Esophagus squamous epithelium (tissue), 5 donors: ENCODE results near the gene TC2N. TPM values are rescaled to one million over a fixed set of nuclear protein-coding genes. Genes with fewer than 3 reads are reported as not detected.
A peak's percentile ranks its signal among the peaks of the same experiment; 100 is the strongest.

ENCODE experiments used
- DNase-seq: peaks from one replicate; lab custom pipeline; 2025; lab: John Stamatoyannopoulos, UW
- H3K27ac ChIP-seq, 4 donors: fragments of 200-600 bp; sonication (generic); one replicate each; pipeline ENCODE4 v1.5.1; 2016 to 2019; ENCODE audit warnings: mild to moderate bottlenecking in 1 of 4
- H3K27me3 ChIP-seq, 4 donors: fragments of 200-600 bp; sonication (generic); 1 replicate in 3 of 4; 2 replicates in 1 of 4; pipeline versions ENCODE4 v1.5.1 to v1.6.0; 2017 to 2021; ENCODE audit warnings: antibody characterized with exemption in 1 of 4
- H3K36me3 ChIP-seq, 3 donors: fragments of 200-600 bp; sonication (generic); one replicate each; pipeline ENCODE4 v1.5.1; 2016 to 2019
- H3K4me1 ChIP-seq, 3 donors: fragments of 200-600 bp; sonication (generic); one replicate each; pipeline ENCODE4 v1.5.1; 2017 to 2019
- H3K4me3 ChIP-seq, 4 donors: fragments of 200-600 bp; sonication (generic); 1 replicate in 3 of 4; 2 replicates in 1 of 4; pipeline ENCODE4 v1.5.1; 2016 to 2019; ENCODE audit warnings: mild to moderate bottlenecking in 2 of 4, moderate library complexity in 1 of 4
- H3K9me3 ChIP-seq, 3 donors: fragments of 200-600 bp; sonication (generic); one replicate each; pipeline ENCODE4 v1.5.1; 2016 to 2019
- CTCF ChIP-seq, 6 experiments: fragments of 450-650 bp in 4 of 6; fragments of 200-600 bp in 2 of 6; sonication (generic) in 2 of 6; IDR thresholded peaks; one replicate each; pipeline ENCODE4 v1.5.1; 2016 to 2019; ENCODE audit warnings: antibody characterized with exemption in 6 of 6, mild to moderate bottlenecking in 4 of 6, moderate library complexity in 4 of 6
- POLR2A ChIP-seq, 4 donors: fragments of 450-650 bp; IDR thresholded peaks; one replicate each; pipeline ENCODE4 v1.6.1; 2017; ENCODE audit warnings: antibody characterized with exemption in 4 of 4, mild to moderate bottlenecking in 4 of 4, moderate library complexity in 3 of 4
- whole genome bisulfite sequencing, 2 donors: methylation state at CpG; one replicate each; pipeline ENCODE4 v1.1.5; 2018; 5-methylcytosine and 5-hydroxymethylcytosine counted together
- intact Hi-C: fragments of 100-400 bp; cut with DNase I; formaldehyde crosslinking; loops from one replicate; pipeline ENCODE4 v1.15.0; 2022
- total RNA-seq, 4 donors: library from RNA; depleted of rRNA; stranded (reverse); fragments of >200 nt; gene quantifications; one replicate each; pipeline ENCODE4 v1.1.0, GENCODE V29; 2016
- donor health status: DM: yes; HTN: yes; CAD: no.

The TC2N gene
- total RNA-seq, 4 donors from 2014 or later: 32.4 to 48.9 (median 44.7) TPM

GRCh38 chr14:91882369-91882768, 15.0 kb upstream of the TC2N start:
- peaks cover 0 to 5% (median 0%) of the 10 kb centered on the region in 3 donors for H3K36me3 ChIP-seq
- intact Hi-C loops: no loop called here
- no peak for TF ChIP-seq CTCF (IDR thresholded peaks at IDR 0.05)
- TF ChIP-seq POLR2A (IDR thresholded peaks at IDR 0.05): no peak
- DNase-seq: no peak
- no peaks in the 10 kb centered on the region for H3K27me3 ChIP-seq
- peak overlapping the region in 3 of 4 donors; percentile 5 to 65 (median 50) for H3K27ac ChIP-seq
- peaks cover 0 to 19% (median 0%) of the 10 kb centered on the region in 3 donors for H3K4me1 ChIP-seq
- 89% methylated on average over 3 of the region's 5 CpGs; no CpG with 5 or more reads in 1 of the 2 donors for WGBS, 2 donors
- no peak overlapping the region for H3K4me3 ChIP-seq
- H3K9me3 ChIP-seq: no peaks in the 10 kb centered on the region

GRCh38 chr14:91879196-91879595, 11.9 kb upstream of the TC2N start:
- intact Hi-C loops: no loop called here
- TF ChIP-seq CTCF (IDR thresholded peaks at IDR 0.05): no peak
- no peak for TF ChIP-seq POLR2A (IDR thresholded peaks at IDR 0.05)
- Histone ChIP-seq H3K4me3 (no peak overlapping the region), H3K27me3 (no peaks in the 10 kb centered on the region), H3K9me3 (no peaks in the 10 kb centered on the region), H3K4me1 (peaks cover 3 to 16% (median 3%) of the 10 kb centered on the region in 3 donors), H3K27ac (no peak overlapping the region), H3K36me3 (peaks cover 0 to 10% (median 0%) of the 10 kb centered on the region in 3 donors)
- DNase-seq: no peak
- WGBS, 2 donors: 60 to 91% methylated on average over 4 to 6 of the region's 6 CpGs

- Histone ChIP-seq H3K4me3 (no peak overlapping the region), H3K9me3 (no peaks in the 10 kb centered on the region), H3K27ac (no peak overlapping the region), H3K27me3 (no peaks in the 10 kb centered on the region), H3K4me1 (peaks cover 7 to 22% (median 10%) of the 10 kb centered on the region in 3 donors), H3K36me3 (peaks cover 0 to 10% (median 0%) of the 10 kb centered on the region in 3 donors)
- TF ChIP-seq CTCF (IDR thresholded peaks at IDR 0.05): no peak
- no peak for DNase-seq
- intact Hi-C loops: no loop called here
- 92 to 94% methylated on average over 5 of the region's 5 CpGs for WGBS, 2 donors
These were observed 10.9 kb upstream of the TC2N start for GRCh38 chr14:91878274-91878673.

- H3K36me3 ChIP-seq: peaks cover 0 to 10% (median 0%) of the 10 kb centered on the region in 3 donors
- H3K9me3 ChIP-seq: no peaks in the 10 kb centered on the region
- no peak for TF ChIP-seq POLR2A (IDR thresholded peaks at IDR 0.05)
- TF ChIP-seq CTCF (IDR thresholded peaks at IDR 0.05): no peak
- peaks cover 16 to 22% (median 18%) of the 10 kb centered on the region in 3 donors for H3K4me1 ChIP-seq
- no peak for DNase-seq
- H3K27ac ChIP-seq: no peak overlapping the region
- no peak overlapping the region for H3K4me3 ChIP-seq
- intact Hi-C loops: no loop called here
- H3K27me3 ChIP-seq: no peaks in the 10 kb centered on the region
- WGBS, 2 donors: 64 to 72% methylated on average over 4 to 11 of the region's 13 CpGs
These were observed 10.1 kb upstream of the TC2N start for GRCh38 chr14:91877376-91877915.

GRCh38 chr14:91876492-91876891, 9.2 kb upstream of the TC2N start:
- 89 to 92% methylated on average over 5 to 6 of the region's 6 CpGs for WGBS, 2 donors
- Histone ChIP-seq H3K27ac (no peak overlapping the region), H3K9me3 (no peaks in the 10 kb centered on the region), H3K4me3 (no peak overlapping the region), H3K36me3 (peaks cover 0 to 10% (median 0%) of the 10 kb centered on the region in 3 donors), H3K4me1 (peaks cover 25 to 30% (median 28%) of the 10 kb centered on the region in 3 donors), H3K27me3 (no peaks in the 10 kb centered on the region)
- DNase-seq: no peak
- intact Hi-C loops: no loop called here
- TF ChIP-seq POLR2A (IDR thresholded peaks at IDR 0.05): no peak
- TF ChIP-seq CTCF (IDR thresholded peaks at IDR 0.05): no peak
